Left ventricle myocardium inferior (tissue), 1 donor: ENCODE measurements around the gene SLC35E4. TPM values are rescaled to one million over a fixed set of nuclear protein-coding genes. Genes with fewer than 3 reads are reported as not detected.

ENCODE experiments used
- DNase-seq: peaks from one replicate; pipeline ENCODE4 v3.0.0-alpha.2; 2020
- H3K27ac ChIP-seq: fragments of 200-600 bp; replicated peaks from 2 replicates; pipeline ENCODE4 v1.8.0; 2021
- H3K27me3 ChIP-seq: fragments of 200-600 bp; 2 replicates; pipeline ENCODE4 v1.8.0; 2021; ENCODE audit warnings: low read depth
- H3K36me3 ChIP-seq: fragments of 200-600 bp; 2 replicates; pipeline ENCODE4 v1.8.0; 2021
- H3K4me1 ChIP-seq: fragments of 200-600 bp; 2 replicates; pipeline ENCODE4 v1.8.0; 2021
- H3K4me3 ChIP-seq: fragments of 200-600 bp; 2 replicates; pipeline ENCODE4 v1.8.0; 2021; ENCODE audit warnings: mild to moderate bottlenecking, moderate library complexity
- H3K9me3 ChIP-seq: fragments of 200-600 bp; replicated peaks from 2 replicates; pipeline ENCODE4 v1.8.0; 2021
- intact Hi-C: fragments of 100-400 bp; cut with micrococcal nuclease; formaldehyde crosslinking; loops from one replicate; pipeline ENCODE4 v1.11.0; 2022
- total RNA-seq: library from RNA; stranded (reverse); fragmentation: NEBNext Ultra II Directional; extraction: Animal tissue kit (Norgen Biotek cat#: 25700); gene quantifications from one replicate; pipeline ENCODE4 v1.2.1, GENCODE V29; 2021
- TF ChIP-seq, protein P1 (sequence below): fragments of 200-600 bp; IDR thresholded peaks from 2 replicates; pipeline ENCODE4 v1.8.0; 2021; ENCODE audit warnings: antibody characterized with exemption, mild to moderate bottlenecking, borderline replicate concordance
- donor health status: DM: no; HTN: yes; CAD: no; lungs with severe emphysema.

The SLC35E4 gene
- total RNA-seq, 1 donor from 2014 or later = 3.8 TPM

DNA sequence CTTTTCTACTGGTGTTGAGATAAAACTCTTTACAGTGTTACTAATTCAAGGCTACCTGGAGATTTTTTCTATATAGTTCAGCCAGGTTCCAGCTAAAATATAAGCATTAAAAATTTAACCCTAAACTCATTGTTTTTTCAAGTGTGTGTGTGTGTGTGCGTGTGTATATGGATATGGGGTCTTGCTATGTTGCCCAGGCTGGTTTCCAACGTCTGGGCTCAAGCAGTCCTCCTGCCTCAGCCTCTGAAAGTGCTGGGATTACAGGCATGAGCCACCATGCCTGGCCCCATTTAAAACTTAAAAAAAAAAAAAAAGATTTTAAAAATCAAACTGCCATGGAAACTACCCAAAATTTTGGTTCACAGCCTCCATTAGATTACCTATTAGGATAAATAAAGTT, 39.4 kb upstream of the SLC35E4 start:
- no peak overlapping the region for H3K4me3 ChIP-seq
- TF ChIP-seq, protein P1, sequence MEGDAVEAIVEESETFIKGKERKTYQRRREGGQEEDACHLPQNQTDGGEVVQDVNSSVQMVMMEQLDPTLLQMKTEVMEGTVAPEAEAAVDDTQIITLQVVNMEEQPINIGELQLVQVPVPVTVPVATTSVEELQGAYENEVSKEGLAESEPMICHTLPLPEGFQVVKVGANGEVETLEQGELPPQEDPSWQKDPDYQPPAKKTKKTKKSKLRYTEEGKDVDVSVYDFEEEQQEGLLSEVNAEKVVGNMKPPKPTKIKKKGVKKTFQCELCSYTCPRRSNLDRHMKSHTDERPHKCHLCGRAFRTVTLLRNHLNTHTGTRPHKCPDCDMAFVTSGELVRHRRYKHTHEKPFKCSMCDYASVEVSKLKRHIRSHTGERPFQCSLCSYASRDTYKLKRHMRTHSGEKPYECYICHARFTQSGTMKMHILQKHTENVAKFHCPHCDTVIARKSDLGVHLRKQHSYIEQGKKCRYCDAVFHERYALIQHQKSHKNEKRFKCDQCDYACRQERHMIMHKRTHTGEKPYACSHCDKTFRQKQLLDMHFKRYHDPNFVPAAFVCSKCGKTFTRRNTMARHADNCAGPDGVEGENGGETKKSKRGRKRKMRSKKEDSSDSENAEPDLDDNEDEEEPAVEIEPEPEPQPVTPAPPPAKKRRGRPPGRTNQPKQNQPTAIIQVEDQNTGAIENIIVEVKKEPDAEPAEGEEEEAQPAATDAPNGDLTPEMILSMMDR = no peak
- intact Hi-C loops = no loop called here
- no peaks in the 10 kb centered on the region for H3K9me3 ChIP-seq
- H3K4me1 ChIP-seq = peaks cover 10% of the 10 kb centered on the region
- no peak for DNase-seq
- no peaks in the 10 kb centered on the region for H3K27me3 ChIP-seq
- H3K27ac ChIP-seq = no peak overlapping the region
- H3K36me3 ChIP-seq = no peaks in the 10 kb centered on the region

DNA sequence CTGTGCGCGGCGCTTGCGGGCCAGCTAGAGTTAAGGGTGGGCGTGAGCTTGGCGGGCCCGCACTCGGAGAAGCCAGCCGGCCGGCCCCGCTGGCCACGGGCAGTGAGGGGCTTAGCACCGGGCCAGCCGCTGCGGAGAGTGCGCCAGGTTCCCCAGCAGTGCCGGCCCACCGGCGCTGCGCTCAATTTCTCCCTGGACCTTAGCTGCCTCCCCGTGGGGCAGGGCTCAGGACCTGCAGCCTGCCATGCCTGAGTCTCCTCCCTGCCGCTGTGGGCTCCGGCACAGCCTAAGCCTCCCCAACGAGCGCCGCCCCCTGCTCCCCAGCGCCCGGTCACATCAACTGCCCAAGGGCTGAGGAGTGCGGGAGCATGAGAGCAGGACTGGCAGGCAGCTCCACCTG, 38.7 kb upstream of the SLC35E4 start:
- H3K4me1 ChIP-seq = peaks cover 5% of the 10 kb centered on the region
- TF ChIP-seq, protein P1 = no peak
- DNase-seq = no peak
- no peaks in the 10 kb centered on the region for H3K9me3 ChIP-seq
- H3K36me3 ChIP-seq = no peaks in the 10 kb centered on the region
- H3K27me3 ChIP-seq = no peaks in the 10 kb centered on the region
- no peak overlapping the region for H3K4me3 ChIP-seq
- intact Hi-C loops = no loop called here
- H3K27ac ChIP-seq = no peak overlapping the region

DNA sequence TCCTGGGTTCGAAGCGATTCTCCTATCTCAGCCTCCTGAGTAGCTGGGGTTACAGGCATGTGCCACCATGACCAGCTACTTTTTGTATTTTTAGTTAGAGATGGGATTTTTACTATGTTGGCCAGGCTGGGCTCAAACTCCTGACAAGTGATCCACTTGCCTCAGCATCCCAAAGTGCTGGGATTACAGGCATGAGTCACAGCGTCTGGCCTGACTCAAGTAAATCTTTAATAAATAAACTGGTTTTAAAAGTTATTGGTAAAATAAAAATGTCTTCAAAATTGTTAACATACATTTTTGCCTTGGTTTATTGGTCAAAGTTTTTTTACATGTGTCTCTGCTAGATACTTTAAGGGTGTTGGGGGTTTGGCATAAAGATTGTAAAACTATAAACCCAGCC, 36.6 kb upstream of the SLC35E4 start:
- no peak for DNase-seq
- Histone ChIP-seq H3K27me3 (no peaks in the 10 kb centered on the region), H3K4me1 (no peaks in the 10 kb centered on the region), H3K4me3 (no peak overlapping the region), H3K27ac (no peak overlapping the region), H3K9me3 (no peaks in the 10 kb centered on the region), H3K36me3 (no peaks in the 10 kb centered on the region)
- intact Hi-C loops = no loop called here
- TF ChIP-seq, protein P1 = no peak

DNA sequence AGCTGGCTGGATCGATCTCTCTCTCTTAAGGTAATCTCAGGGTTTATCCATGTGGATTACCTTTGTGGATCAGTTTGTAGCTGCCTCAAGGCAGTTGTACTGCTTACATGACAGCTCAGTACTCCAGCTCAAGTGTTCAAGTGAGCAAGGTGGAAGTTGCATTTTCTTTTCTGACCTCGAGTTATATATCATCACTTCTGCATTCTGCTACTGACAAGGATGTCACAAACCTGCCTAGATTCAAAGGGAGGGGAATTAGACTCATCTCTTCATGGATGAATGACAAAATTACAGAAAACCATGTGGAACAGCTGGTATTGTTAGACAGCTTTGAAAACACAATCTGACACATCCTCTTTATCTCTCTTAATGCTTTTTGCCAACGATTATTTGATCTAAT, 34.7 kb upstream of the SLC35E4 start:
- H3K4me1 ChIP-seq = peaks cover 11% of the 10 kb centered on the region
- no peaks in the 10 kb centered on the region for H3K9me3 ChIP-seq
- H3K27me3 ChIP-seq = no peaks in the 10 kb centered on the region
- intact Hi-C loops = no loop called here
- DNase-seq = no peak
- TF ChIP-seq, protein P1 = no peak
- no peaks in the 10 kb centered on the region for H3K36me3 ChIP-seq
- H3K4me3 ChIP-seq = no peak overlapping the region
- H3K27ac ChIP-seq = no peak overlapping the region

DNA sequence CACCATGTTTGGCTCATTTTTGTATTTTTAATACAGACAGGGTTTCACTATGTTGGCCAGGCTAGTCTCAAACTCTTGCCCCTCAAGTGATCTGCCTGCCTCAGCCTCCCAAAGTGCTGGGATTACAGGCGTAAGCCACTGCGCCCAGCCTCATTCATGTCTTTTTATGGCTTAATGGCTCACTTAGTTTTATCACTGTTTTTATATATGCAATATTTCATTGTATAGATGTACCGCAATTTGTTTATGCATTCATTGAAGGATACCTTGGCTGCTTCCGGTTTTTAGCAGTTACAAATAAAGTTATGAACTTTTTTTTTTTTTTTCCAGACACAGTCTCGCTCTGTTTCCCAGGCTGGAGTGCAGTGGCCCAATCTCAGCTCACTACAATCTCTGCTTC, 34.1 kb upstream of the SLC35E4 start:
- H3K4me3 ChIP-seq = no peak overlapping the region
- TF ChIP-seq, protein P1 = no peak
- no peaks in the 10 kb centered on the region for H3K36me3 ChIP-seq
- no peaks in the 10 kb centered on the region for H3K27me3 ChIP-seq
- no peak overlapping the region for H3K27ac ChIP-seq
- H3K9me3 ChIP-seq = no peaks in the 10 kb centered on the region
- DNase-seq = no peak
- H3K4me1 ChIP-seq = peaks cover 16% of the 10 kb centered on the region
- intact Hi-C loops = no loop called here

DNA sequence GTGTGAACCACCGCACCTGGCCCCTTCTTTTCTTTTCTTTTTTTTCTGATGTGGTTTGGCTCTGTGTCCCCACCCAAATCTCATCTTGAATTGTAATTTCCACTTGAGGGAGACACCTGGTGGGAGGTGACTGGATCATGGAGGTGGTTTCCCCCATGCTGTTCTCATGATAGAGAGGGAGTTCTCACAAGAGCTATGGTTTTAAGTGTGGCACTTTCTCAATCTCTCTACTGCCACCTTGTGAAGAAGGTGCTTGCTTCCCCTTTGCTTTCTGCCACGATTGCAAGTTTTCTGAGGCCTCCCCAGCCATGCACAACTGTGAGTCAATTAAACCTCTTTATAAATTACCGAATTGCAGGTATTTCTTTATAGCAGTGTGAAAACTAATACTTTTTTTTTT, 33.5 kb upstream of the SLC35E4 start:
- no peaks in the 10 kb centered on the region for H3K27me3 ChIP-seq
- no peak overlapping the region for H3K27ac ChIP-seq
- TF ChIP-seq, protein P1 = peak; percentile 28
- no peaks in the 10 kb centered on the region for H3K36me3 ChIP-seq
- intact Hi-C loops = no loop called here
- no peak for DNase-seq
- H3K4me1 ChIP-seq = peaks cover 21% of the 10 kb centered on the region
- H3K9me3 ChIP-seq = no peaks in the 10 kb centered on the region
- H3K4me3 ChIP-seq = no peak overlapping the region
